ENCODE measurements around the gene GPANK1.

GRCh38 chr6:31631681-31632278 is 33.0 kb downstream of the GPANK1 start:
- TF ChIP-seq PRDM15 (CRISPR knock-in tag; IDR thresholded peaks at IDR 0.05) (no peak), NFXL1 (IDR thresholded peaks at IDR 0.05; ENCODE audit: borderline replicate concordance) (no peak), HDAC6 (IDR thresholded peaks at IDR 0.05; ENCODE audit: unreplicated experiment) (no peak), FOXM1 (IDR thresholded peaks at IDR 0.05; ENCODE audit: low read depth, low read length) (no peak), NRF1 (conservative IDR thresholded peaks at IDR 0.05; ENCODE audit: low read depth, low read length) (no peak), POLR2AphosphoS5 (IDR thresholded peaks at IDR 0.05; ENCODE audit: low read length) (no peak), EZH2 (IDR thresholded peaks at IDR 0.05; ENCODE audit: borderline replicate concordance, control insufficient read depth, low read depth, low read length) (no peak)
- TF ChIP-seq, protein P1, sequence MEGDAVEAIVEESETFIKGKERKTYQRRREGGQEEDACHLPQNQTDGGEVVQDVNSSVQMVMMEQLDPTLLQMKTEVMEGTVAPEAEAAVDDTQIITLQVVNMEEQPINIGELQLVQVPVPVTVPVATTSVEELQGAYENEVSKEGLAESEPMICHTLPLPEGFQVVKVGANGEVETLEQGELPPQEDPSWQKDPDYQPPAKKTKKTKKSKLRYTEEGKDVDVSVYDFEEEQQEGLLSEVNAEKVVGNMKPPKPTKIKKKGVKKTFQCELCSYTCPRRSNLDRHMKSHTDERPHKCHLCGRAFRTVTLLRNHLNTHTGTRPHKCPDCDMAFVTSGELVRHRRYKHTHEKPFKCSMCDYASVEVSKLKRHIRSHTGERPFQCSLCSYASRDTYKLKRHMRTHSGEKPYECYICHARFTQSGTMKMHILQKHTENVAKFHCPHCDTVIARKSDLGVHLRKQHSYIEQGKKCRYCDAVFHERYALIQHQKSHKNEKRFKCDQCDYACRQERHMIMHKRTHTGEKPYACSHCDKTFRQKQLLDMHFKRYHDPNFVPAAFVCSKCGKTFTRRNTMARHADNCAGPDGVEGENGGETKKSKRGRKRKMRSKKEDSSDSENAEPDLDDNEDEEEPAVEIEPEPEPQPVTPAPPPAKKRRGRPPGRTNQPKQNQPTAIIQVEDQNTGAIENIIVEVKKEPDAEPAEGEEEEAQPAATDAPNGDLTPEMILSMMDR (IDR thresholded peaks at IDR 0.05 in 2 of 3, conservative IDR thresholded peaks at IDR 0.05 in 1 of 3; ENCODE audit: control insufficient read depth in 2 of 3, extremely low read depth in 1 of 3, insufficient read depth in 1 of 3, low read depth in 3 of 3, low read length in 3 of 3): no peak
- TF ChIP-seq, protein P2, sequence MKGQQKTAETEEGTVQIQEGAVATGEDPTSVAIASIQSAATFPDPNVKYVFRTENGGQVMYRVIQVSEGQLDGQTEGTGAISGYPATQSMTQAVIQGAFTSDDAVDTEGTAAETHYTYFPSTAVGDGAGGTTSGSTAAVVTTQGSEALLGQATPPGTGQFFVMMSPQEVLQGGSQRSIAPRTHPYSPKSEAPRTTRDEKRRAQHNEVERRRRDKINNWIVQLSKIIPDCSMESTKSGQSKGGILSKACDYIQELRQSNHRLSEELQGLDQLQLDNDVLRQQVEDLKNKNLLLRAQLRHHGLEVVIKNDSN (IDR thresholded peaks at IDR 0.05; ENCODE audit: borderline replicate concordance, extremely low read length, insufficient read depth, low read depth, low read length): no peak

Measured in GM12878 (cell line).